Upper lobe of left lung (tissue), 4 donors: Measurements from ENCODE around the gene COX10.

Source experiments
- CTCF ChIP-seq, 6 experiments: fragments of 450-650 bp in 4 of 6; fragments of 200-600 bp in 2 of 6; sonication (generic) in 2 of 6; IDR thresholded peaks; one replicate each; pipeline ENCODE4 v1.5.1; 2016 to 2019; ENCODE audit warnings: antibody characterized with exemption in 6 of 6
- POLR2A ChIP-seq, 4 donors: fragments of 450-650 bp; IDR thresholded peaks; one replicate each; pipeline ENCODE4 v1.5.1; 2016 to 2017; ENCODE audit warnings: antibody characterized with exemption in 4 of 4, mild to moderate bottlenecking in 2 of 4
- POLR2AphosphoS5 ChIP-seq, 2 donors: sonication (generic); formaldehyde crosslinking; IDR thresholded peaks; one replicate each; pipeline ENCODE4 v1.5.1; 2017; ENCODE audit warnings: antibody characterized with exemption in 2 of 2

- TF ChIP-seq POLR2AphosphoS5 (IDR thresholded peaks at IDR 0.05) (no peak), CTCF (IDR thresholded peaks at IDR 0.05) (no peak), POLR2A (IDR thresholded peaks at IDR 0.05) (no peak)
Observed at GRCh38 chr17:14161419-14161818, 92.1 kb downstream of the COX10 start.
